ENCODE results near the gene PRR20C. TPM values are rescaled to one million over a fixed set of nuclear protein-coding genes. Genes with fewer than 3 reads are reported as not detected.
"Not testable (repeated sequence)": the region's sequence is repeated elsewhere in the genome, so short reads cannot be mapped to it uniquely, and the experiment has no call there.

Gene PRR20C
- total RNA-seq, 1 experiment from 2014 or later = not detected

DNA sequence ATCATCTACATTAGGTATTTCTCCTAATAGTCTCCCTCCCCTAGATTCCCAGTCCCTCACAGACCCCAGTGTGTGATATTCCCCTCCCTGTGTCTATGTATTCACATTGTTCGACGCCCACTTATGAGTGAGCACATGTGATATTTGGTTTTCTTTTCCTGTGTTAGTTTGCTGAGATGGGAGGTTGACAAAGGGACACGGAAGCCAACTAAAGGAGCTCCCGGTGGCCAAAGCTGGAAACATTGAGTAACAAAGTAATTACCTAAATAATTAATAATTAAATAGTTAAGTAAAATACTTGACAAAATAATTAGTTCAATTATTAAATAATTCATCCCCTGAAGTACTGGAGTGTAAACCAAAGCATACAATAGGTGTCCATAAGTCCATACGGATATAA, 14.9 kb upstream of the PRR20C start:
- intact Hi-C loops (cut with micrococcal nuclease) = no loop called here
- H3K79me2 ChIP-seq (ENCODE audit: low read length) = no peaks in the 10 kb centered on the region

DNA sequence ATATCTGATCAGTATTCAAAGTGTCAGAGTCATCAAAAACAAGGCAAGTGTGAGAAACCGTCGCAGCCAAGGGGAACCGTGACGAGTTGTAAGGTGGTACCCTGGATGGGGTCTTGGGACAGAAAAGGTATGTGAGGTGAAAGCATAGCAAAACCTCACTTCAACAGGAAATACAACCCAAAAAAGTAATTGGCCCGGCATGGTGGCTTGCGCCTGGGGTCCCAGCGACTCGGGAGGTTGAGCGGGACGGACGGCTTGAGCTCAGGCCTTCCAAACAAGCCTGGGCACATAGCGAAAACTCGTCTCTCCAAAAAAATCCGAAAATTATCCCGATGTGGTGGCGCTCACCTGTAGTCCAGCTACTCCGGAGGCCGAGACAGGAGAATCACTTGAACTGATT, 14.1 kb upstream of the PRR20C start:
- H3K36me3 ChIP-seq (ENCODE audit: low read depth, low read length); H3K9me2 ChIP-seq (replicated peaks; ENCODE audit: low read length); CTCF ChIA-PET; intact Hi-C loops (cut with micrococcal nuclease); H3K4me1 ChIP-seq (ENCODE audit: insufficient read depth, low read length); H3K9me3 ChIP-seq (ENCODE audit: low read length); DNase-seq; H3K4me3 ChIP-seq (ENCODE audit: low read length); H3K4me2 ChIP-seq (ENCODE audit: low read length); H3K27ac ChIP-seq (ENCODE audit: low read length); H2AFZ ChIP-seq (ENCODE audit: low read length); H4K20me1 ChIP-seq (ENCODE audit: low read length); H3F3A ChIP-seq (ENCODE audit: low read length, unreplicated experiment); BruUV-seq (replicated peaks); H3K27me3 ChIP-seq (ENCODE audit: low read length); H3K9ac ChIP-seq (ENCODE audit: low read length); ATAC-seq; H3K79me2 ChIP-seq (ENCODE audit: low read length); POLR2A ChIA-PET (ENCODE audit: unreplicated experiment): not testable (repeated sequence)

More for the DNA sequence above, 14.9 kb upstream of the PRR20C start:
- ChIA-PET POLR2A (ENCODE audit: unreplicated experiment) (no interaction called here), CTCF (no interaction called here)
- Histone ChIP-seq H3K27ac (ENCODE audit: low read length) (no peak overlapping the region), H3K27me3 (ENCODE audit: low read length) (no peaks in the 10 kb centered on the region), H3K4me2 (ENCODE audit: low read length) (no peak overlapping the region), H3K9me2 (replicated peaks; ENCODE audit: low read length) (no peaks in the 10 kb centered on the region), H3K4me3 (ENCODE audit: low read length) (no peak overlapping the region), H2AFZ (ENCODE audit: low read length) (no peak overlapping the region), H4K20me1 (ENCODE audit: low read length) (no peaks in the 10 kb centered on the region), H3K36me3 (ENCODE audit: low read depth, low read length) (no peaks in the 10 kb centered on the region), H3K4me1 (ENCODE audit: insufficient read depth, low read length) (no peaks in the 10 kb centered on the region), H3K9ac (ENCODE audit: low read length) (no peak overlapping the region), H3F3A (ENCODE audit: low read length, unreplicated experiment) (no peaks in the 10 kb centered on the region), H3K9me3 (ENCODE audit: low read length) (no peaks in the 10 kb centered on the region)
- BruUV-seq (replicated peaks) = no TSS peak
- ATAC-seq = no peak
- TF ChIP-seq CTCF (conservative IDR thresholded peaks at IDR 0.05; ENCODE audit: low read depth, low read length) (no peak), EZH2phosphoT487 (IDR thresholded peaks at IDR 0.05; ENCODE audit: borderline replicate concordance, low read length) (no peak), EZH2 (IDR thresholded peaks at IDR 0.05; ENCODE audit: low read length, unreplicated experiment) (no peak)
- no peak for DNase-seq

DNA sequence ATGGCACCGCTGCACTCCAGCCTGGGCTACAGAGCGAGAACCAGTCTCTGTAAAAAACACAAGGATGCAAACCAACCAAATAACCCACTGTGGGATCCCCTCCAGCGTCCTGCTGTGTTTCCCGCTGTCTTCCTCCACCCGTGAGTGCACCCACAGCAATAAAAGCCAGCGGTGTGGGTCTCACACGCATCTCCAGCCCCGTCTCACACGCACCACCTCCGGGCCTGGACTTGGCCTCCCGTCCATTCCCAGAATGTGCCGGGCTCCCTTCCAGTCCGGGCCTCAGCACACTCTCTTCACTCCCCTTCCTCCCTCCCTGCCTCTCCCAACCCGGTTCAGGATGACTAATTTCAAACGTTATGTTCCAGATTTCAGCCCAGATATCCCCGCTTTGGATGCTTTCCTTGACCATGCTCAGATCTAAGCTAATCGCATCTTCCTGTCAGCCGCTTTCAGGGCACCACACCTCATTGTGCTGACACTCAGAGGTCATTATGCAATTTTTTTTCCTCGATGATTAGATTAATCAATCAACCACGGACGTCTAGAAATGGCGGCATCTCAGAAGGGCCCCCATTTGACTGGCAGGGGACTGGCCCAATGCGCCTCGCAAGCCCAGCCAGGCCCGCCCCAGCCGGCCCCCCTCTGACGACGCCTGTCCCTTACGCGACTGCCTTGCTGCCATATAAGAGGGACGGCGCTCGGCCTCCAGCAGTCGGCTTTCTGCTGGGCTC, 13.5 kb upstream of the PRR20C start, which contains the start of gene PRR20A:
Gene PRR20A, plus strand, starts transcription at position 684 of the 734 bp plus-strand sequence. CDS start 387 bp downstream, outside the sequence.
- H4K20me1 ChIP-seq (ENCODE audit: low read length); H3K4me3 ChIP-seq (ENCODE audit: low read length); H3F3A ChIP-seq (ENCODE audit: low read length, unreplicated experiment); BruUV-seq (replicated peaks); POLR2A ChIA-PET (ENCODE audit: unreplicated experiment); H3K9me3 ChIP-seq (ENCODE audit: low read length); CTCF ChIA-PET; ATAC-seq; H3K79me2 ChIP-seq (ENCODE audit: low read length); DNase-seq; H3K4me1 ChIP-seq (ENCODE audit: insufficient read depth, low read length); H3K36me3 ChIP-seq (ENCODE audit: low read depth, low read length); H3K27me3 ChIP-seq (ENCODE audit: low read length); H2AFZ ChIP-seq (ENCODE audit: low read length); H3K4me2 ChIP-seq (ENCODE audit: low read length); H3K9ac ChIP-seq (ENCODE audit: low read length); H3K27ac ChIP-seq (ENCODE audit: low read length); intact Hi-C loops (cut with micrococcal nuclease); H3K9me2 ChIP-seq (replicated peaks; ENCODE audit: low read length): not testable (repeated sequence)

DNA sequence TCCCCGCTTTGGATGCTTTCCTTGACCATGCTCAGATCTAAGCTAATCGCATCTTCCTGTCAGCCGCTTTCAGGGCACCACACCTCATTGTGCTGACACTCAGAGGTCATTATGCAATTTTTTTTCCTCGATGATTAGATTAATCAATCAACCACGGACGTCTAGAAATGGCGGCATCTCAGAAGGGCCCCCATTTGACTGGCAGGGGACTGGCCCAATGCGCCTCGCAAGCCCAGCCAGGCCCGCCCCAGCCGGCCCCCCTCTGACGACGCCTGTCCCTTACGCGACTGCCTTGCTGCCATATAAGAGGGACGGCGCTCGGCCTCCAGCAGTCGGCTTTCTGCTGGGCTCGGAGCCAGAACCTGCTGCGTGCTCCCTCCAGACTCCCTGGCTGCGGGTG, 6.7 kb upstream of the PRR20C start, which contains the start of gene PRR20B:
Gene PRR20B, plus strand, starts transcription at position 301 of the 400 bp plus-strand sequence. CDS start 387 bp downstream, outside the sequence.
- H3K27ac ChIP-seq (ENCODE audit: low read length); intact Hi-C loops (cut with micrococcal nuclease); H3K9me2 ChIP-seq (replicated peaks; ENCODE audit: low read length); H3F3A ChIP-seq (ENCODE audit: low read length, unreplicated experiment); H3K9ac ChIP-seq (ENCODE audit: low read length); H3K79me2 ChIP-seq (ENCODE audit: low read length); H3K4me3 ChIP-seq (ENCODE audit: low read length); H3K9me3 ChIP-seq (ENCODE audit: low read length); ATAC-seq; H4K20me1 ChIP-seq (ENCODE audit: low read length); H2AFZ ChIP-seq (ENCODE audit: low read length); H3K36me3 ChIP-seq (ENCODE audit: low read depth, low read length); H3K4me2 ChIP-seq (ENCODE audit: low read length); H3K4me1 ChIP-seq (ENCODE audit: insufficient read depth, low read length); CTCF ChIA-PET; H3K27me3 ChIP-seq (ENCODE audit: low read length); POLR2A ChIA-PET (ENCODE audit: unreplicated experiment); DNase-seq; BruUV-seq (replicated peaks): not testable (repeated sequence)

DNA sequence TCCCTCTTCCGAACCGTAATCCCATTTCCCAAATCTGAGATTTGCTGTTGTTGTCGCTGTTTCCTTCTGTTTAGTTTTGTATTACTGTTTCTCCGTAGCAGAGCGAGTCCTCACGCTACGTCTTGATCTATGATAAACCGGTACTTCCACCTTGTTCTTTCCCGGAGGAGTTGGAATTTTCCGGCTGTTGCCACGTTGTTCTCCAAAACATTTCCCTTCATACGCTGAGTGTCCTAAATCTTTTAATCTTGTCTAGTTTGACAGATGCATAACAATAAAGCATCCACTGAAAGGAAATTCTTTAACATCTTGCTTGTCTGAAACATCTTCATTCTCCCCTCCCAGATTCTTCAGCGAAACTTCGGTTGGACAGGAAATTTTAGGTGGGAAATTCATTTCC, 5.8 kb upstream of the PRR20C start:
- H3K4me3 ChIP-seq (ENCODE audit: low read length); H3K9ac ChIP-seq (ENCODE audit: low read length); H2AFZ ChIP-seq (ENCODE audit: low read length); H4K20me1 ChIP-seq (ENCODE audit: low read length); H3K9me2 ChIP-seq (replicated peaks; ENCODE audit: low read length); ATAC-seq; H3K27me3 ChIP-seq (ENCODE audit: low read length); intact Hi-C loops (cut with micrococcal nuclease); H3K36me3 ChIP-seq (ENCODE audit: low read depth, low read length); H3K4me2 ChIP-seq (ENCODE audit: low read length); CTCF ChIA-PET; H3F3A ChIP-seq (ENCODE audit: low read length, unreplicated experiment); POLR2A ChIA-PET (ENCODE audit: unreplicated experiment); BruUV-seq (replicated peaks); H3K27ac ChIP-seq (ENCODE audit: low read length); H3K9me3 ChIP-seq (ENCODE audit: low read length); H3K79me2 ChIP-seq (ENCODE audit: low read length); DNase-seq; H3K4me1 ChIP-seq (ENCODE audit: insufficient read depth, low read length): not testable (repeated sequence)

DNA sequence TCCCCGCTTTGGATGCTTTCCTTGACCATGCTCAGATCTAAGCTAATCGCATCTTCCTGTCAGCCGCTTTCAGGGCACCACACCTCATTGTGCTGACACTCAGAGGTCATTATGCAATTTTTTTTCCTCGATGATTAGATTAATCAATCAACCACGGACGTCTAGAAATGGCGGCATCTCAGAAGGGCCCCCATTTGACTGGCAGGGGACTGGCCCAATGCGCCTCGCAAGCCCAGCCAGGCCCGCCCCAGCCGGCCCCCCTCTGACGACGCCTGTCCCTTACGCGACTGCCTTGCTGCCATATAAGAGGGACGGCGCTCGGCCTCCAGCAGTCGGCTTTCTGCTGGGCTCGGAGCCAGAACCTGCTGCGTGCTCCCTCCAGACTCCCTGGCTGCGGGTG, 6.5 kb downstream of the PRR20C start, which contains the start of gene PRR20D:
Gene PRR20D, plus strand, starts transcription at position 301 of the 400 bp plus-strand sequence. CDS start 387 bp downstream, outside the sequence.
- H3K4me1 ChIP-seq (ENCODE audit: insufficient read depth, low read length); intact Hi-C loops (cut with micrococcal nuclease); H3K9me3 ChIP-seq (ENCODE audit: low read length); H3K4me3 ChIP-seq (ENCODE audit: low read length); H3K4me2 ChIP-seq (ENCODE audit: low read length); ATAC-seq; H3K27me3 ChIP-seq (ENCODE audit: low read length); H2AFZ ChIP-seq (ENCODE audit: low read length); POLR2A ChIA-PET (ENCODE audit: unreplicated experiment); H3K79me2 ChIP-seq (ENCODE audit: low read length); H4K20me1 ChIP-seq (ENCODE audit: low read length); H3K9me2 ChIP-seq (replicated peaks; ENCODE audit: low read length); H3K27ac ChIP-seq (ENCODE audit: low read length); H3K36me3 ChIP-seq (ENCODE audit: low read depth, low read length); BruUV-seq (replicated peaks); H3F3A ChIP-seq (ENCODE audit: low read length, unreplicated experiment); DNase-seq; CTCF ChIA-PET; H3K9ac ChIP-seq (ENCODE audit: low read length): not testable (repeated sequence)

All from PC-3 (cell line).